ENCODE data around the gene TERT.

The TERT gene

GRCh38 chr5:1251678-1252580, 42.9 kb downstream of the TERT start:
- no peak for ATAC-seq

GRCh38 chr5:1249366-1250280, 45.2 kb downstream of the TERT start:
- no peak for ATAC-seq
- TF ChIP-seq PPARA (CRISPR knock-in tag; IDR thresholded peaks at IDR 0.05; ENCODE audit: borderline replicate concordance) (no peak), CSRNP3 (CRISPR knock-in tag; IDR thresholded peaks at IDR 0.05) (no peak), TSHZ2 (CRISPR knock-in tag; IDR thresholded peaks at IDR 0.05) (no peak), RARB (CRISPR knock-in tag; IDR thresholded peaks at IDR 0.05) (no peak), ZNF70 (CRISPR knock-in tag; IDR thresholded peaks at IDR 0.05) (no peak), POU6F1 (CRISPR knock-in tag; IDR thresholded peaks at IDR 0.05; ENCODE audit: borderline replicate concordance, low read depth) (no peak)

More at GRCh38 chr5:1251678-1252580, 42.9 kb downstream of the TERT start:
- TF ChIP-seq POU6F1 (CRISPR knock-in tag; IDR thresholded peaks at IDR 0.05; ENCODE audit: borderline replicate concordance, low read depth) (no peak), TCF4 (CRISPR knock-in tag; IDR thresholded peaks at IDR 0.05; ENCODE audit: borderline replicate concordance) (no peak), ESRRG (CRISPR knock-in tag; IDR thresholded peaks at IDR 0.05) (no peak), CSDC2 (CRISPR knock-in tag; IDR thresholded peaks at IDR 0.05) (no peak), ZFP30 (CRISPR knock-in tag; IDR thresholded peaks at IDR 0.05) (no peak), ZNF565 (CRISPR knock-in tag; conservative IDR thresholded peaks at IDR 0.05; ENCODE audit: low read depth) (no peak), CSRNP3 (CRISPR knock-in tag; IDR thresholded peaks at IDR 0.05) (no peak), SNAI2 (CRISPR knock-in tag; IDR thresholded peaks at IDR 0.05) (no peak), PPARA (CRISPR knock-in tag; IDR thresholded peaks at IDR 0.05; ENCODE audit: borderline replicate concordance) (no peak), ZC3H10 (CRISPR knock-in tag; IDR thresholded peaks at IDR 0.05) (no peak), ZNF8 (CRISPR knock-in tag; IDR thresholded peaks at IDR 0.05) (no peak), TOX (CRISPR knock-in tag; IDR thresholded peaks at IDR 0.05; ENCODE audit: borderline replicate concordance) (no peak), TSHZ2 (CRISPR knock-in tag; IDR thresholded peaks at IDR 0.05) (no peak)

Measured in SK-N-SH treated with all-trans-retinoic acid at 6 μM for 48 hours (cell line).